ENCODE measurements around the gene DMD.
"Not testable (repeated sequence)": the region's sequence is repeated elsewhere in the genome, so short reads cannot be mapped to it uniquely, and the experiment has no call there.

DMD gene

GRCh38 chrX:33194289-33194688 is 17.1 kb downstream of the DMD start:
- Histone ChIP-seq H3K4me2 (ENCODE audit: insufficient read depth, low read length) (no peak overlapping the region), H3K9me3 (ENCODE audit: insufficient read depth, low read length, severe bottlenecking) (no peaks in the 10 kb centered on the region), H3K27ac (ENCODE audit: low read length) (no peak overlapping the region), H3K4me1 (ENCODE audit: insufficient read depth, low read length) (no peaks in the 10 kb centered on the region), H3K9ac (ENCODE audit: low read depth, low read length) (no peak overlapping the region), H3K36me3 (ENCODE audit: insufficient read depth, low read length) (no peaks in the 10 kb centered on the region), H3K79me2 (ENCODE audit: insufficient read depth, low read length) (no peaks in the 10 kb centered on the region), H3K4me3 (ENCODE audit: low read depth in 1 of 2, low read length in 2 of 2) (no peak overlapping the region), H3K27me3 (ENCODE audit: insufficient read depth, low read length, poor library complexity) (no peaks in the 10 kb centered on the region), H4K20me1 (ENCODE audit: insufficient read depth, low read length) (no peaks in the 10 kb centered on the region), H2AFZ (ENCODE audit: low read depth, low read length) (no peak overlapping the region)
- DNase-seq (no peak), ATAC-seq (ENCODE audit: insufficient read depth, low read depth) (no peak)
- no peak for TF ChIP-seq EZH2 (IDR thresholded peaks at IDR 0.05; ENCODE audit: borderline replicate concordance, low read depth, low read length, severe bottlenecking)
- TF ChIP-seq CTCF (IDR thresholded peaks at IDR 0.05; ENCODE audit: borderline replicate concordance, extremely low read depth, low read length, poor library complexity, severe bottlenecking), result no peak

GRCh38 chrX:33190016-33190415 is 21.3 kb downstream of the DMD start:
- Histone ChIP-seq H3K79me2 (ENCODE audit: insufficient read depth, low read length) (no peaks in the 10 kb centered on the region), H4K20me1 (ENCODE audit: insufficient read depth, low read length) (no peaks in the 10 kb centered on the region), H3K36me3 (ENCODE audit: insufficient read depth, low read length) (no peaks in the 10 kb centered on the region), H3K9me3 (ENCODE audit: insufficient read depth, low read length, severe bottlenecking) (no peaks in the 10 kb centered on the region), H2AFZ (ENCODE audit: low read depth, low read length) (no peak overlapping the region), H3K4me2 (ENCODE audit: insufficient read depth, low read length) (no peak overlapping the region), H3K4me1 (ENCODE audit: insufficient read depth, low read length) (no peaks in the 10 kb centered on the region), H3K27ac (ENCODE audit: low read length) (no peak overlapping the region), H3K4me3 (ENCODE audit: low read depth in 1 of 2, low read length in 2 of 2) (no peak overlapping the region), H3K9ac (ENCODE audit: low read depth, low read length) (no peak overlapping the region), H3K27me3 (ENCODE audit: insufficient read depth, low read length, poor library complexity) (no peaks in the 10 kb centered on the region)
- no peak for DNase-seq
- TF ChIP-seq EZH2 (IDR thresholded peaks at IDR 0.05; ENCODE audit: borderline replicate concordance, low read depth, low read length, severe bottlenecking), result no peak
- no peak for TF ChIP-seq CTCF (IDR thresholded peaks at IDR 0.05; ENCODE audit: borderline replicate concordance, extremely low read depth, low read length, poor library complexity, severe bottlenecking)
- ATAC-seq (ENCODE audit: insufficient read depth, low read depth), result no peak

- H4K20me1 ChIP-seq (ENCODE audit: insufficient read depth, low read length), result no peaks in the 10 kb centered on the region
- H3K9ac ChIP-seq (ENCODE audit: low read depth, low read length), result no peak overlapping the region
- H3K36me3 ChIP-seq (ENCODE audit: insufficient read depth, low read length), result no peaks in the 10 kb centered on the region
- H3K4me3 ChIP-seq (ENCODE audit: low read depth in 1 of 2, low read length in 2 of 2), result no peak overlapping the region
- no peak overlapping the region for H3K27ac ChIP-seq (ENCODE audit: low read length)
- no peak for DNase-seq
- H3K9me3 ChIP-seq (ENCODE audit: insufficient read depth, low read length, severe bottlenecking), result no peaks in the 10 kb centered on the region
- H2AFZ ChIP-seq (ENCODE audit: low read depth, low read length), result no peak overlapping the region
- H3K27me3 ChIP-seq (ENCODE audit: insufficient read depth, low read length, poor library complexity), result no peaks in the 10 kb centered on the region
- H3K4me2 ChIP-seq (ENCODE audit: insufficient read depth, low read length), result no peak overlapping the region
- ATAC-seq (ENCODE audit: insufficient read depth, low read depth), result no peak
- no peak for TF ChIP-seq CTCF (IDR thresholded peaks at IDR 0.05; ENCODE audit: borderline replicate concordance, extremely low read depth, low read length, poor library complexity, severe bottlenecking)
- TF ChIP-seq EZH2 (IDR thresholded peaks at IDR 0.05; ENCODE audit: borderline replicate concordance, low read depth, low read length, severe bottlenecking), result no peak
- no peaks in the 10 kb centered on the region for H3K4me1 ChIP-seq (ENCODE audit: insufficient read depth, low read length)
- no peaks in the 10 kb centered on the region for H3K79me2 ChIP-seq (ENCODE audit: insufficient read depth, low read length)
Measured at GRCh38 chrX:33188881-33189280, 22.5 kb downstream of the DMD start.

GRCh38 chrX:33188286-33188685 is 23.1 kb downstream of the DMD start:
- no peak overlapping the region for H3K4me2 ChIP-seq (ENCODE audit: insufficient read depth, low read length)
- no peaks in the 10 kb centered on the region for H3K27me3 ChIP-seq (ENCODE audit: insufficient read depth, low read length, poor library complexity)
- DNase-seq (no peak), ATAC-seq (ENCODE audit: insufficient read depth, low read depth) (no peak)
- H3K27ac ChIP-seq (ENCODE audit: low read length), result no peak overlapping the region
- H3K36me3 ChIP-seq (ENCODE audit: insufficient read depth, low read length), result no peaks in the 10 kb centered on the region
- no peaks in the 10 kb centered on the region for H4K20me1 ChIP-seq (ENCODE audit: insufficient read depth, low read length)
- H3K79me2 ChIP-seq (ENCODE audit: insufficient read depth, low read length), result no peaks in the 10 kb centered on the region
- no peak for TF ChIP-seq EZH2 (IDR thresholded peaks at IDR 0.05; ENCODE audit: borderline replicate concordance, low read depth, low read length, severe bottlenecking)
- no peak for TF ChIP-seq CTCF (IDR thresholded peaks at IDR 0.05; ENCODE audit: borderline replicate concordance, extremely low read depth, low read length, poor library complexity, severe bottlenecking)
- H3K4me3 ChIP-seq (ENCODE audit: low read depth in 1 of 2, low read length in 2 of 2), result no peak overlapping the region
- no peaks in the 10 kb centered on the region for H3K9me3 ChIP-seq (ENCODE audit: insufficient read depth, low read length, severe bottlenecking)
- no peak overlapping the region for H2AFZ ChIP-seq (ENCODE audit: low read depth, low read length)
- no peaks in the 10 kb centered on the region for H3K4me1 ChIP-seq (ENCODE audit: insufficient read depth, low read length)
- no peak overlapping the region for H3K9ac ChIP-seq (ENCODE audit: low read depth, low read length)

- not testable (repeated sequence) for H3K4me2 ChIP-seq (ENCODE audit: insufficient read depth, low read length); H3K4me1 ChIP-seq (ENCODE audit: insufficient read depth, low read length); H3K27me3 ChIP-seq (ENCODE audit: insufficient read depth, low read length, poor library complexity); H3K79me2 ChIP-seq (ENCODE audit: insufficient read depth, low read length); DNase-seq; H2AFZ ChIP-seq (ENCODE audit: low read depth, low read length); H3K36me3 ChIP-seq (ENCODE audit: insufficient read depth, low read length); H3K27ac ChIP-seq (ENCODE audit: low read length); H4K20me1 ChIP-seq (ENCODE audit: insufficient read depth, low read length); H3K9ac ChIP-seq (ENCODE audit: low read depth, low read length); H3K9me3 ChIP-seq (ENCODE audit: insufficient read depth, low read length, severe bottlenecking); ATAC-seq (ENCODE audit: insufficient read depth, low read depth); H3K4me3 ChIP-seq (ENCODE audit: low read depth in 1 of 2, low read length in 2 of 2)
Measured at GRCh38 chrX:33184803-33185202, 26.5 kb downstream of the DMD start.

Data from DND-41 (cell line).